IMR-90 (cell line): Measurements from ENCODE around the gene C11orf68.

Source experiments
- POLR2A ChIP-seq: IDR thresholded peaks from 2 replicates; pipeline ENCODE4 v1.6.1; 2012; ENCODE audit warnings: mild to moderate bottlenecking, low read depth, low read length
- TF ChIP-seq, protein P1 (sequence below): conservative IDR thresholded peaks from 2 replicates; pipeline ENCODE4 v1.5.1; 2012; ENCODE audit warnings: mild to moderate bottlenecking, low read depth, low read length, improper control_type of control experiment

- TF ChIP-seq POLR2A, result peak; percentile 77
- TF ChIP-seq, protein P1, sequence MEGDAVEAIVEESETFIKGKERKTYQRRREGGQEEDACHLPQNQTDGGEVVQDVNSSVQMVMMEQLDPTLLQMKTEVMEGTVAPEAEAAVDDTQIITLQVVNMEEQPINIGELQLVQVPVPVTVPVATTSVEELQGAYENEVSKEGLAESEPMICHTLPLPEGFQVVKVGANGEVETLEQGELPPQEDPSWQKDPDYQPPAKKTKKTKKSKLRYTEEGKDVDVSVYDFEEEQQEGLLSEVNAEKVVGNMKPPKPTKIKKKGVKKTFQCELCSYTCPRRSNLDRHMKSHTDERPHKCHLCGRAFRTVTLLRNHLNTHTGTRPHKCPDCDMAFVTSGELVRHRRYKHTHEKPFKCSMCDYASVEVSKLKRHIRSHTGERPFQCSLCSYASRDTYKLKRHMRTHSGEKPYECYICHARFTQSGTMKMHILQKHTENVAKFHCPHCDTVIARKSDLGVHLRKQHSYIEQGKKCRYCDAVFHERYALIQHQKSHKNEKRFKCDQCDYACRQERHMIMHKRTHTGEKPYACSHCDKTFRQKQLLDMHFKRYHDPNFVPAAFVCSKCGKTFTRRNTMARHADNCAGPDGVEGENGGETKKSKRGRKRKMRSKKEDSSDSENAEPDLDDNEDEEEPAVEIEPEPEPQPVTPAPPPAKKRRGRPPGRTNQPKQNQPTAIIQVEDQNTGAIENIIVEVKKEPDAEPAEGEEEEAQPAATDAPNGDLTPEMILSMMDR, result peak; percentile 25; the same call in 1 of the 2 replicates
Observed at GRCh38 chr11:65899356-65900124, 19.3 kb downstream of the C11orf68 start.
